Stimulated activated CD4-positive, alpha-beta T cell treated with anti-CD3 and anti-CD28 coated beads, Interleukin-4, amount 100 ng/mL, for 4 hours (primary cell): ENCODE data around the gene SNAPC3.
"Not testable (repeated sequence)": the region's sequence is repeated elsewhere in the genome, so short reads cannot be mapped to it uniquely, and the experiment has no call there.

Experiments used
- DNase-seq, 2 experiments: peaks; one replicate each; pipeline ENCODE4 v3.0.0-alpha.2; 2020

The SNAPC3 gene

GRCh38 chr9:15426019-15426418 lies 3.3 kb downstream of the SNAPC3 start:
- no peak for DNase-seq

- not testable (repeated sequence) for DNase-seq
Observed at GRCh38 chr9:15427702-15428101, 5.0 kb downstream of the SNAPC3 start.

- DNase-seq = no peak
Observed at GRCh38 chr9:15430920-15431844, 8.5 kb downstream of the SNAPC3 start.

GRCh38 chr9:15433191-15433590 lies 10.5 kb downstream of the SNAPC3 start:
- no peak for DNase-seq

GRCh38 chr9:15433661-15434060 lies 11.0 kb downstream of the SNAPC3 start:
- no peak for DNase-seq

GRCh38 chr9:15438891-15439290 lies 16.2 kb downstream of the SNAPC3 start:
- no peak for DNase-seq

- not testable (repeated sequence) for DNase-seq
Observed at GRCh38 chr9:15441841-15442240, 19.2 kb downstream of the SNAPC3 start.

GRCh38 chr9:15442264-15442663 lies 19.6 kb downstream of the SNAPC3 start:
- not testable (repeated sequence) for DNase-seq

- no peak for DNase-seq
Observed at GRCh38 chr9:15444141-15444540, 21.5 kb downstream of the SNAPC3 start.

- no peak for DNase-seq
Observed at GRCh38 chr9:15453956-15454355, 31.3 kb downstream of the SNAPC3 start.

- no peak for DNase-seq
Observed at GRCh38 chr9:15461056-15461455, 38.4 kb downstream of the SNAPC3 start.

GRCh38 chr9:15461601-15462000 lies 38.9 kb downstream of the SNAPC3 start:
- DNase-seq = no peak

GRCh38 chr9:15468145-15468544 lies 45.5 kb downstream of the SNAPC3 start:
- DNase-seq = no peak

GRCh38 chr9:15469406-15469805 lies 46.7 kb downstream of the SNAPC3 start:
- DNase-seq = no peak

- no peak for DNase-seq
Observed at GRCh38 chr9:15469862-15470261, 47.2 kb downstream of the SNAPC3 start.

- no peak for DNase-seq
Observed at GRCh38 chr9:15475923-15476536, 53.4 kb downstream of the SNAPC3 start.

GRCh38 chr9:15480028-15480427 lies 57.4 kb downstream of the SNAPC3 start:
- no peak for DNase-seq

GRCh38 chr9:15482146-15482545 lies 59.5 kb downstream of the SNAPC3 start:
- no peak for DNase-seq

- DNase-seq = no peak
Observed at GRCh38 chr9:15484802-15485201, 62.1 kb downstream of the SNAPC3 start.

- DNase-seq = no peak
Observed at GRCh38 chr9:15485836-15486666, 63.4 kb downstream of the SNAPC3 start.

- DNase-seq = no peak
Observed at GRCh38 chr9:15491950-15492349, 69.3 kb downstream of the SNAPC3 start.

GRCh38 chr9:15492485-15493150 lies 69.9 kb downstream of the SNAPC3 start:
- no peak for DNase-seq
